ENCODE measurements around the gene GULP1.
A peak's percentile ranks its signal among the peaks of the same experiment; 100 is the strongest.
"Not testable (repeated sequence)": the region's sequence is repeated elsewhere in the genome, so short reads cannot be mapped to it uniquely, and the experiment has no call there.

Gene GULP1

DNA sequence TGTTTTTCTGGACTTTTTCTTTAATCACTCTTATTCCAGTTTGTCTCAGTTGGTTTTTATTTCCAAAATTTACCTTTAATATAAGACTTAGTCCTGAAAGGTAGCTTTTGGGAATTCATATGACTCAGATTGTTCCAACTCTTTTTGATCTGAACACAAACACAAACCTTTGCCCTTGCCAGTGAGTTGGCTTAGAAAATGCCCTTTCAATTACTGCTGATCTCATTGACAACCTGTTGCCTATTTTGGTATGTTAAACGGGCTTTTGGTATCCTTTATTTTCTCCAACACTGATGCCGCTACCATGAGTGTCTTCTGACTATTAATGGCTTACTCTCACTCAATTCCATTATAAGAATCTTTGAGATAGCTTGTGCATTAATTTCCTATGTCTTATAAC is 143.4 kb downstream of the GULP1 start:
- no peak for DNase-seq

DNA sequence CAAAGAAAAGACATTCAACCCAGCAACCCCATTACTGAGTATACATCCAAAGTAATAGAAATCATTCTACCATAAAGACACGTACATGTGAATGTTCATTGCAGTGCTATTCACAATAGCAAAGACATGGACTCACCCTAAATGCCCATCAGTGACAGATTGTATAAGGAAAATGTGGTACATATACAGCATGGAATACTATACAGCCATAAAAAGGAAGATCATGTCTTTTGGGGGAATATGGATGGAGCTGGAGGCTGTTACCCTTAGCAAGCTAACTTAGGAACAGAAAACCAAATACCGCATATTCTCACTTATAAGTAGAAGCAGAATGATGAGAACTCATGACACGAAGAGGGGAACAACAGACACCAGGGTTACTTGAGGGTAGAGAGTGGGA is 145.9 kb downstream of the GULP1 start:
- DNase-seq, result no peak

DNA sequence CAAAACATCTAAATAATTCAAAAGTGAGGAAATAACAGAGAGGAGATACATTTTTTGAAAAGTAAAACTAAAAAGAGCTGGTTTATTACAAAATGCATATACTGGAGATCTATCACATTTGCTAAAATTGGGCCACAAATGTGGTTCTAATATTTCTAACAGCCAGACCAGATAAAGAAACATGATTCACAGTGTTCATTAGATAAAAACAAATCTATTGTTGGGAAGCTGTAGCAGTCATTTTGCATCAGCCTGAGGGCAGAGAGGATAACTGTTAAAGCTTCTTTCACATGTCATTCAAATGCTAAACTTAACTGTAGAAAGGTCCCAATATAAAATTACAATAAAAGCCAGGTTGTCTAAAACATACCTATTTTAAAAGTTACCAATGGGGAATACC is 148.3 kb downstream of the GULP1 start:
- DNase-seq, result no peak

DNA sequence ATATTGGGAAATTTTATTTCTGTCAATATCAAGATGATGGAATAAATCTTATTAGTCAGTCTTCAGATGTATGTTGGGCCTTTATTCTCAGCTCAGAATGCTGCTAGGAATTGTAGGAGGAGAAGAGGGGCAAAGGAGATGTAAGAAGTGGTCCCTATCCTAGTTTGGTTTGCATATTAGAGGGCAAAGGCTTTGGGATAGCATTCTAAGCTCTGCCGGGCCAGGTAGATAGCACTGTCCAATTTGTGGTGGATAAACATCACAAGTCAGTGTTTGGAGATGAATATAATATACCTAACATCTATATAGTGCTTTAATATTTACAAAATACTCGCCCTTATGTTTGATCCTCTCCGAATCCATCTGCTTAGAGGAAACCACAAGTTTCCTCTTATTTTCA is 149.2 kb downstream of the GULP1 start:
- DNase-seq, result no peak

DNA sequence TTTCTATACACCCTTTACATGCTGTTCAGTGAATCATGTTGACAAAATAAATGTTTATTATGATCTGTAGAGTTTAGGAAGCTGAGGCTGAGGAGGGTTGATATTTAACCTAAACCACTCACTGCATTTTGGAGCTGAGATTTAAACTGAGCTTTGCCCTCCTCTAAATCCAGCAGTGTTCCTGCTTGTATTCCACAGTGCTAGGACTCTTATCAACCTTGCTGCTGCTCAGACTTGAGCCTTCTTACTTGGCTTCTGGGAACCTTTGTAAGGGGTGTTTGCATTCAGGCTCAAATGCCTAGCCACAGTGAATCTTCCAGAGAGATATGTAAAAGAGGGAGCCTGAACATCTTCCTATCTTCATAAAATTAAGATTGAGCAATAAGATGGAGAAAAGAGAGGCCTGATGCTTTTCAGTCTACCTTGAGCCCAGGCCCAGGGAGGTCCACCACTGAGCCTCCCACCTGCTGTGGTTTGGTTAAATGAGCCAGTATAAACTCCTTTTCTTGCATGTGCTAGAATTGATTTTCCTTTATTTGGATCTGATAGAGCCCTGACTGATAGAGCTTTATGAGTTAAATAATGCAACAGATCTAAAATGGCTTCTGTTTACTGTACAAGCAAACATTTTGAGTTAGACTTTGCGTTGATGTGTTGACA is 149.7 kb downstream of the GULP1 start:
- no peak for DNase-seq

DNA sequence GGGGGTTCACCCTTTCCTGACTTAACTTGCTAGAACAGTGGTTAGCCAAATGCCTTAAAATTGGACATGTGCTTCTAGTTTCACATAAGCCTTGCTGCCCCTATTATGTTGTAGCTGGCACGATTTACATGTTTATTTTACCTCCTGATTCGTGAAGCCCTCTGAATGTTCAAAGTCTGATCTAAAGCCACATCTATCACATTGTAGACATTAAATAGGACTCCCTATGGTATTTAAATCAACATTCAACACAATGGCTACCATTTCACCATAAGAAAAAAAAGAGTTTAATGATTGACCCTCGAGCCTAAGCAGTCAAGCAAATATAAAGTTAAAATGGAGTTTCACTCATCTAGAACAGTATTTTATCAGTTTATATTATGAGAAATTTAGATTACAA is 151.5 kb downstream of the GULP1 start:
- peak; percentile 65 for DNase-seq

DNA sequence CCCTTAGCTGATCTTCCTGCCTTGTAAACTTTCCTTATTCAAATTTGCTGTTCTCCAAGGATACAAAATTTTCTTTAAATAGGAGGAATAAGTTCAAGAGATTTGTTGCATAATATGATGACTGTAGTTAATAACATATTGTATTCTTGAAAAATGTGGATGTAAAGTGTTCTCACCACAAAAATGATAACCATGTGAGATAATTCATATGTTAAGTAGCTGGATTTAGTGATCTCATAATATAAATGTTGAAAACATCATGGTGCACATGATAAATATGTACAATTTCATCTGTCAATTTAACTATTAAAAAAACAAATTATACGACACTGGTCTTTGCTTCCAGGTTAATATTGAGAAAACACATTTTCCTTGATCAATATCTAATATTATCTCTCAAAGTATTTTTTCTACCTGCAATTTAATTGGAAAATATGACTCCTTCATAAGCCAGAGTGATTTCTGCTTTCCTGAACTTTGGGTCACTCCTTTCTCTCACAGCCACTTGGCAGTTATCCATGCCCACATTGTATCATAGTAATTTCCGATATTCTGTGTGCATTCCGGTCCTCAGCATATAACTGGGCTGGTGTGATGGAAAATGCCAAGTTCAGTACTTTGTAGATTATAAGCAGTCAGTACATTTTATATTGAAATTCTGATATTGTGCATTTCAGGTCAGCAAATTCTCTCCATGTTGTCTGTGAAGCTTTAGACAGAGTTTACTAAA is 152.6 kb downstream of the GULP1 start:
- no peak for DNase-seq

DNA sequence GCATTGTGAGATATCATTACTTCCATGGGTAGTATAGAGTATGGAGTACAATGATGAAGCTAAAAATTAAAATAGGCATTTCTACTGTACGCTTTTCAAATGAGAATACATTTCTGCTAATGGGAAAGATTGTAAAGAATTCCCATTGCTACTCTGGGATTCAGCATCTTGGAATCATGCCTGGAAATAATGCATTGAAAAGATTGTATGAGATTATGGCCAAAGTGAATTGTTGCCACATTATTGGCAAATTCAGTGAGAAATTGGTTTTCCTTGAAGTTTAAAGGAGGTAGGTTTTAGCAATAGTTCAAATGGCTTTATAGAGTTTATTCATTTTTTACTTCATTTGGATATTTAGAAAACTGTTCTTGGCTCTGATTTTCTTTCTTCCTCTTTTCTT is 157.9 kb downstream of the GULP1 start:
- DNase-seq, result no peak

DNA sequence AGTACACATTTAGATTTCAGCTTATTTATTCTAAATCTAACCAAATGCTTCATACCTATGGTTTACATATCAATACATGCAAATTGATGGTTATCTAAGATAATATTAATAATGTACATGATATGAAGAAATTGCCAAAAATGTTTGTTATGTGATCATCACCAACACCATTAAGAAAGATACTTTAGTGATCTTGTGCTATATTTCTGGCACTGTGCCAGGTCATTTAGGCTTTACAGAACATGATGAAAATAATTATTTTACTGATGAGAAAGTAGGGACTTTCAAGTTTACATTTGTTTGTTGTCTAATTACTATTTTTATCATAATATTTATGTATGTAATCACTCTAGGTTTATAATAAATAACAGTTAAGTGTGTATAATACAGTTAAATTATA is 158.3 kb downstream of the GULP1 start:
- no peak for DNase-seq

DNA sequence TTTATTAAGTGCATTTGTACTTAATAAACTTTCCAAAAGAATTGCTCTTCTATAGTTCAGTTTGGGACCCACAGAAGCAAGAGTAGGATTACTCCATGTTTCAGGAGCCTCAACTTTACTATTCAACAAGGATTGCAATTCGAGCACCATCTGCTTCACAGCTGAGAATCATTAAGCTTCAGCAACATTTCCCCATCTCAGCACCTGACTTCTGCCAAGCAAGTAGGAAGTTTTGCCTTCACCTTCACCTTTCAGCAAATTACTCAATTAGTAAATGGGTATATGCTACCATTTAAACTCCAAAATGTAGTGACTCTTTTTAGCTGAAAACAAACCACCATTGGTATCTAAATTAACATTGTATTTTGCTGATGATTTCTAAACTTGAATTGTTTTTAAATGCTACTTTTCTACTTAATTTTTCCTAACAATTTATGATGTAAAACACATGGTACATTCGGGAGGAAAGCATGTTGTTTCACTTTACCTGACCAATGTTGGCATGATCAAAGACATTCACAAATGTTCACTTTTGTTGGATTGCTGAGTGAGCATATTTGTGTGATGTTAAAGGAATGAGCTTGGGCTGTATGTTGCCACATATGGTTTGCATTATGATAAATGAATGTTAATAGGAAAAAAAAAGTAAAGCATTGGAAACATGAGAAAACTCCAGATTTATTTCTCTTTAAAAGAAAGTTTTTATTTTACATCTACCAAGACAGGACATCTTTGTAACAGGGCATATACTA is 159.2 kb downstream of the GULP1 start:
- no peak for DNase-seq

DNA sequence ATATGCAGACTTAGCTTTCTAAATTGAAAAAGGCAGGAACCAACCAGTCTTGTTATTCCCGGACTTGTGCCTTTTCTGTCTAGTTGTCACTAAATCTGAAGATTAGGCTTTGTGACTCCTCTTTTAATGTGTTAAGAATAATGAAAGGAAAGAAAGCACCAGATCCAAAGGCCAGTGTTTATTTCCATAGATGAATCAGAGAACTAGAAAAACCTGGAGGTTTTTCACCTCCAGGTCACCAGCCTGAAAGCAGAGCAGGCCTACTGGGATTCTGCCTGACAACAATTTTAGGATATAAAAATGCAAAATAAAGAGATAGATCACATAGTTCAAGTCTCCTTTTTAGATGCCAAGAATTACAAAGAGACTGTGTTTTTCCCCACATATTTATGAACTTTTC is 160.4 kb downstream of the GULP1 start:
- DNase-seq, result no peak

DNA sequence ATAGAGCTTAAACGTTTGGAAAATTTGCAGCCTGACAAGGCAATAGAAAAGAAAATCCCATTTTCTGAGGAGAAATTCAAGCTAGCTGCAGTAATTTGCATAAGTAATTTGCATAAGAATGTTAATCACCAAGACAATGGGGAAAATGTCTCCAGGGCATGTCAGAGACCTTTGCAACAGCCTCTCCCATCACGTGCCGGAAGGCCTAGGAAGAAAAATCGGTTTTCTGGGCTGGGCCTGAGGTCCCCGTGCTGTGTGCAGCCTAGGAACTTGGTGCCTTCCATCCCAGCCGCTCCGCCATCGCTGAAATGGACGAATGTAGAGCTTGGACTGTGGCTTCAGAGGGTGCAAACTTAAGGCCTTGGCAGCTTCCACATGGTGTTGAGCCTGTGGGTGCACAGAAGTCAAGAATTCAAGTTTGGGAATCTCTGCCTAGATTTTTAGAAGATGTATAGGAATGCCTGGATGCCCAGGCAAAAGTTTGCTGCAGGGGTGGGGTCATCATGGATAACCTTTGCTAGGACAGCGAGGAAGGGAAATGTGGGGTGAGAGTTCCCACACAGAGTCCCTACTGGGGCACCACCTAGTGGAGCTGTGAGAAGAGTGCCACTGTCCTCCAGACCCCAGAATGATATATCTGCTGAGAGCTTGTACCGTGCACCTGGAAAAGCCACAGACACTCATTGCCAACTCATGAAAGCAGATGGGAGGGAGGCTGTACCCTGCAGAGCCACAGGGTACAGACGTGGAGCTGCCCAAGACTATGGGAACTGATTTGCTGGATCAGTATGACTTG is 164.6 kb downstream of the GULP1 start:
- DNase-seq, result no peak

DNA sequence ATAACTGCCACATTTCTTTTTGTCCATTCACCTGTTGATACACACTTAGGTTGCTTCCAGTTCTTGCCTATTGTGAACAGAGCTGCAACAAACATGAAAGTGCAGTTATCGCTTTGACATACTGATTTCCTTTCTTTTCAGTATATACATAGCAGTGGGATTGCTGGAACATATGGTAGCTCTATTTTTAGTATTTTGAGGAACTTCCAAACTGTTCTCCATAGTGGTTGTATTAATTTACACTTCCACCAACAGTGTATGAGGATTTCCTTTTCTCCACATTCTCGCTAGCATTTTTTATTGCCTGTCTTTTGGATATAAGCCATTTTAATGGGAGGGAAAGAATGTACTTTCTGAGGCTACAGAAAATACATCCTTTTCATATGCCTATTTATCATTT is 167.4 kb downstream of the GULP1 start:
- DNase-seq, result no peak

DNA sequence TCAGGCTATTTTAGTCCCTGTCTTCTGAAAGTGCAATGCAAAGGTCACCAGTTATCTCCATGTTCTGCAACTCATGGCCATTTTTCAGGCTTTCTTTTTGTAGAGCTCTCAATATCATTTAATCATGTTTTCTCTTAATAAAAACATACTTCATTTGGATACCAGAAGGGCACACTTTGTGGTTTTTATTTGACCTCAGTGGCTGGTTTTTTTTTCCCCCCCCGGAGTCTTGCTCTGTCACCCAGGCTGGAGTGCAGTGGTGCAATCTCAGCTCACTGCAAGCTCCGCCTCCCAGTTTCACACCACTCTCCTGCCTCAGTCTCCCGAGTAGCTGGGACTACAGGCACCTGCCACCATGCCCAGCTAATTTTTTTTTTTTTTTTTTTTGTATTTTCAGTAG is 174.4 kb downstream of the GULP1 start:
- not testable (repeated sequence) for DNase-seq

DNA sequence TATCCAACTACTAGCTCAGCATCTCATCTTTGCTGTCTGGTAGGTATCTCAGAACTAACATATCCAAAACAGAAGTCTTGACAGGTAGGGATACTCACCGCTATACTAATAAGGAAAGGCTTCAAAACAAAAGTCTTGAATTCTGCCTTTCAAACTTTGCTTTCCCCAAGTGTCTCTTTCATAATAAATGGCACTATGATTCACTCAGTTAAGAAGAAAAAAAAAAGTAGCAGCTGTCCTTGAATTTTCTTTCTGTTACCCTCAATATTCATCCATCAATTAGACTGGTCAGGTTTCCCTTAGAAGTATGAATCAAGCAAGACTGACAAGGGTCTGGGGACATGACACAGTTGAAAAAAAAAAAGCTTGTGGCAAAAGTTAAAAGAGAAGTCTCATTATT is 175.1 kb downstream of the GULP1 start:
- no peak for DNase-seq

DNA sequence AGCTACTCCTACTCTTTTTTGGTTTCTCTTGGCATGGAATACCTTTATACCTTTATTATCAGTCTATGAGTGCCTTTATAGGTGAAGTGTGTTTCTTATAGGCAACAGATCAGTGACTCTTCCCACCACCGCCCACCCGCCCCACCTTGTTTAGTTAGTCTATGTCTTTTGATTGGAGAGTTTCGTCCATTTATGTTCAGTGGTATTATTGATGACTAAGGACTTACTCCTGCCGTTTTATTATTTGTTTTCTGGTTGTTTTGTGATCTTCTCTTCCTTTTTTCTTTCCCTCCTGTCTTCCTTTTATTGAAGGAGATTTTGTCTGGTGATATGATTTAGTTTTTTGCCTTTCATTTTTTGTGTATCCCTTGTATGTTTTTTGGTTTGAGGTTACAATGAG is 179.5 kb downstream of the GULP1 start:
- DNase-seq, result no peak

DNA sequence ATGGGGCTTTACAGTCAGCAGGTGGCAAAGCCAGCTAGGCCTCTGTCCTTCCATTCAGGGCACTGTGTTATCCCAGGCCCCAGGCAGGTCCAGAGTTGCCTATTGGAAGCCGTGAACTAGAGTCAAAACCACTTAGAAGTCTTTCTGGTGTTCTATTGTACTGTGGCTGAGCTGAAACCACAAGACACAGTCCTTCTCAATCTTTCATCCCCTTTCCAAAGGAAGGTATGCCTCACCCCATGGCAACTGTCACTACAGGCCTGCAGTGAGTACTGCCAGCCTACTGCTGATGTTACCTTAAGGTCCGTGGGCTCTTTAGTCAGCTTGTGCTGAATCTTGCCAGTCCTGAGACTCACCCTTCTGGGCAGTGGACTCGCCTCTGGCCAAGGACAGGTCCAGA is 181.6 kb downstream of the GULP1 start:
- no peak for DNase-seq

DNA sequence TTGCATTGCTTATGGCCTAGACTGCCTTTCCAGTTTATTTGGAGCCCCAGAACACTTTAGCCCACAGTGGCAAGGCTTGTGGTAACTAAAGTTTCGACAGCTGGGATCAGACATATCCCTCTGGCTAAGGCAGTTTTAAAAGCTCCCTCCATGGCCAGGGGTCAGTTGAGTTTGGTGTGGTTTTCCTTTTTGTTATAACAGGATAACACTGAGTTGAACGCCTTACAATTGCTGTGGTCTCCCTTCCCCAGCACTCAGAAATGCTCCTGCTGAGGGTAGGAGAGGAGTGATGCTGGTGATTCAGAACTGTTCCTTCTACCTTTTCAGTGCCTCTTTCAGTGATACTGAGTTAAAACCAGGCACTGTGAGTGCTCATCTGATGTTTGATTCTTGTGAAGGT is 182.6 kb downstream of the GULP1 start:
- no peak for DNase-seq

DNA sequence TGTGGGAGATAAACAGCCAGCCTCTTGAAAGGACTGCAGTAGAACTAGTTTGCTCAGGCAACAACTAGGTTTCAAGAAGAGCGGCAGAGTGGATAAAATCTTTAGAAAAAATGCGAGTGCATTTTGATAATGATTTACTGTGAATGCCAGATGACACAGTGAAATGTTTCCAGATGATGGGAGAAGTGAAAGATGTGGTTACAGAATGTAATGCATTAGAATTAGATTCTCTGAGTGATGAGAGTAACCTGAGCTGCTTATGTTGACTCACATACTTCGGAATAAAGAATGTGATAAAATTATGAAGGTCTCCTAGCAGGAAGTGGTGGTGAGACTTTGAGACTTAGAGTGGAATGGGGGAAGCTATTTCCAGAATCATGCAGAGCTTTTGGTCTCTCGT is 184.3 kb downstream of the GULP1 start:
- no peak for DNase-seq

DNA sequence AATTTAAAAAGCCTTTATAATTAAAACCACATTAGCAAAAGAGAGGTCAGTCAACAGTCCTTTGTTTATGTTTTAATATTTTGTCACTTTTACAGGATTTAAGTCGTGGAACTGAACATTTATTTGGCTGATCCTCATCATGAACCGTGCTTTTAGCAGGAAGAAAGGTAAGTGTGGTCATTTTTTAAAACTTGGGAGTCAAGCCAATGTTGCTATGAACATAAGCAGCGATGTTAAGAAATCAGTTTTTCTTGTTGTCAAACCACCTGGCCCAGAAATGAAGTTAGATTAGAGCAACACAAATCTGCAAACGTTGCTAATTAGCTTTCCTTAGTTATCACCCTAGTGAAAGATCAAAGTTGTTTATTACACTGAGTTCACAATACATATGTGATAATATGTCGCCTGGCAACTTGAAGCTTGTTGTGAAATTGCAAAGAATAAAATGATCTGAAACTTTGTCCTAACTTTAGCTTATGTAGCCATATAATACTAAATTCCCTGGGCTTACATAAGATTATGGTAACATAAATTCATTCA is 186.0 kb downstream of the GULP1 start:
- no peak for DNase-seq

DNA sequence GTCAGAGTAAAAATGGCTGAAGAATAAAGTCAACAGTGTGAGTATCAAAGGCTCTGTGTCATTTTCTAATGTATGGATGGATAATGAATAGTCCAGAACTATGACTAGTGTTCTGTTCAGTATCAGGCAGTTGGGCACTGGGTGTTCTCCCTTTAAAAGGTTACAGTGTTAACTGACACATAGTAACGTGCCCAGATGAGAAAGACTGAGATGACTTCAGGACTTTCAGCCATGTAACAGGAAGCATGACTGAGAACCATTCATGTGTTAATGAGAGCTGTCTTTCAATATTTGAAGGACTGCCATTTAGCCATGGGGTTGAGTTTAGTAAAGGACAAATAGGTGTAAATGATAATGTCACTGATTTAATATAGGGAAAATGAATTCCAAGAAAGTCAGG is 187.1 kb downstream of the GULP1 start:
- peak; percentile 35 for DNase-seq

DNA sequence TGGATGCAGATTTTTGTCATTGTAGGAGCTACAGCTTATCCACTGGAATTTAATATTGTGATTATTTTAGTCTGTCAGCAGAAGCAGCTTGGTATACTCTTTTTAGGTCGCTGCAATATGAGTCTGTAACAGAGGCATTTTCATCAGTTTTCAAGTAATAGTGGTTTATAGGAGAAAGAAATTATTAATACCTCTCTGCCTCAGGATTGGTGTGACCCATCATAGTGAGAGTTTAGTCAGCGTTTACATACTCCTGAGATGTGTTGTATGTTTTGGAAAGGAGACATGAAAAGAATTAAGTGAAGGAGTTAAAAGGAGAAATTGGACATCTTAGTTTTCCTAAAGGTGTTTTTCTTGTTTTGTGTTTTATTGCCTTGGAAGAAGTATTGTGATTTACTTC is 189.8 kb downstream of the GULP1 start:
- no peak for DNase-seq

DNA sequence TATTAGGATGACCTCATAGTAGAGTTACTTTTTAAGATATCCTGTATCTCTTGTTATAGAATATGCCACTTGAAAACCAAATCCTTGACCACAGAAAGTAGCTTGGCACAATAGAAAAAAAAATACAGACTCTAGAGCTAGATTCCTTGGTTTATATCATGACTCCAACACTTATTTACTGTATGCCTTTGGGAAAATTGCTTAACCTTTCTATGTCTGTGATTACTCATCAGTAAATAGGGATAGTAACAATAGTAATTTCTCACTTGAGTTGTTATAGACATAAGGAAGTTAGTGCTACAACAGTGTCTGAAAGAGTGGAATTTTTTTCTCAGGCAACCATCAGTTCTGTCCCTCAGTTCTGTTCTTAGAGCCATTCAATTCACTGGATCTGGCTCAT is 193.8 kb downstream of the GULP1 start:
- no peak for DNase-seq

Data from NCI-H345 (cell line).